Measurements from ENCODE around the gene DOP1B. TPM values are rescaled to one million over a fixed set of nuclear protein-coding genes. Genes with fewer than 3 reads are reported as not detected.

The DOP1B gene
- total RNA-seq, 1 experiment from 2014 or later: 8.7 TPM

DNA sequence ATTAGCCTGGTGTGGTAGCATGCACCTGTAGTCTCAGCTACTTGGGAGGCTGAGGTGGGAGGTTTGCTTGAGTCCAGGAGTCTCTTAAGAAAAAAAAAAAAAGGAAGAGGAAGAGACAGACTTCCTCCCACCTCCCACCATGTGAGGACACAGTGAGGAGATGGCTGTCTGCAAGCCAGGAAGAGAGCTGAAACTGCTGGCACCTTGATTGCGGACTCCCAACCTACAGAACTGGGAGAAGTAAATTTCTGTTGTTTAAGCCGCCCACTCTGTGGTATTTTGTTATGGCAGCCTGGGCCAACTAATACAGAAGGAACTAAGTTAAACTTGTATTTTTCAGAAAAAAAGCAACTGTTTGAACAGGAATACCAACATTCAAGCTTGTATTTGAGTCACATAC, 21.7 kb downstream of the DOP1B start:
- Mint-ChIP-seq H3K27ac (no peak overlapping the region; a peak in 1 of 7 replicates), H3K36me3 (ENCODE audit: insufficient read depth in 1 of 3, low read depth in 3 of 3) (peaks cover 0 to 5% (median 4%) of the 10 kb centered on the region in 3 experiments; a peak in 1 of 7 replicates), H3K4me3 (no peak overlapping the region), H3K4me1 (no peaks in the 10 kb centered on the region), H3K27me3 (ENCODE audit: low read depth) (no peaks in the 10 kb centered on the region), H3K9me3 (no peaks in the 10 kb centered on the region; a peak in 1 of 5 replicates)
- Histone ChIP-seq H3T11ph (ENCODE audit: low read length) (no peak overlapping the region), H2BK5ac (ENCODE audit: insufficient read length, low read length) (no peak overlapping the region), H3K9ac (ENCODE audit: extremely low read depth, insufficient read length, low read length) (no peak overlapping the region), H3K9me3 (ENCODE audit: control insufficient read depth, low read depth, low read length) (no peaks in the 10 kb centered on the region), H4K8ac (replicated peaks; ENCODE audit: insufficient read length, low read depth, low read length) (no peak overlapping the region), H2BK15ac (ENCODE audit: low read depth, low read length) (no peak overlapping the region), H2AK5ac (ENCODE audit: insufficient read length, low read length) (no peak overlapping the region), H4K20me1 (ENCODE audit: control insufficient read depth, insufficient read depth, insufficient read length) (no peaks in the 10 kb centered on the region), H4K5ac (ENCODE audit: insufficient read length, low read depth, low read length) (no peak overlapping the region), H3K79me2 (ENCODE audit: insufficient read depth, low read length) (no peaks in the 10 kb centered on the region), H3K14ac (ENCODE audit: insufficient read depth, low read length) (no peak overlapping the region), H2AFZ (ENCODE audit: low read length) (no peak overlapping the region), H3K27me3 (ENCODE audit: insufficient read depth, low read length) (no peaks in the 10 kb centered on the region), H3K4ac (ENCODE audit: low read depth, low read length) (no peak overlapping the region), H3K23me2 (ENCODE audit: insufficient read length, low read depth, low read length, poor library complexity, severe bottlenecking) (peaks cover 2% of the 10 kb centered on the region), H3K18ac (ENCODE audit: insufficient read length, low read depth, low read length) (no peak overlapping the region), H3K79me1 (ENCODE audit: insufficient read depth, low read depth, low read length, poor library complexity, severe bottlenecking) (no peaks in the 10 kb centered on the region), H3K23ac (ENCODE audit: insufficient read length, low read depth, low read length) (no peak overlapping the region), H2BK12ac (ENCODE audit: insufficient read length, low read depth, low read length) (no peak overlapping the region), H3K56ac (ENCODE audit: insufficient read length, low read depth, low read length) (no peak overlapping the region), H2BK20ac (ENCODE audit: low read depth, low read length, poor library complexity, severe bottlenecking) (no peak overlapping the region), H3K4me1 (ENCODE audit: insufficient read depth, low read length) (no peaks in the 10 kb centered on the region), H4K91ac (ENCODE audit: insufficient read length, low read depth, low read length) (no peak overlapping the region), H2BK120ac (ENCODE audit: low read depth, low read length, poor library complexity, severe bottlenecking) (no peak overlapping the region), H3K27ac (ENCODE audit: insufficient read length, low read depth, low read length) (no peak overlapping the region), H3K4me2 (ENCODE audit: insufficient read depth, insufficient read length, low read length) (no peak overlapping the region)
- TF ChIP-seq, protein P1, sequence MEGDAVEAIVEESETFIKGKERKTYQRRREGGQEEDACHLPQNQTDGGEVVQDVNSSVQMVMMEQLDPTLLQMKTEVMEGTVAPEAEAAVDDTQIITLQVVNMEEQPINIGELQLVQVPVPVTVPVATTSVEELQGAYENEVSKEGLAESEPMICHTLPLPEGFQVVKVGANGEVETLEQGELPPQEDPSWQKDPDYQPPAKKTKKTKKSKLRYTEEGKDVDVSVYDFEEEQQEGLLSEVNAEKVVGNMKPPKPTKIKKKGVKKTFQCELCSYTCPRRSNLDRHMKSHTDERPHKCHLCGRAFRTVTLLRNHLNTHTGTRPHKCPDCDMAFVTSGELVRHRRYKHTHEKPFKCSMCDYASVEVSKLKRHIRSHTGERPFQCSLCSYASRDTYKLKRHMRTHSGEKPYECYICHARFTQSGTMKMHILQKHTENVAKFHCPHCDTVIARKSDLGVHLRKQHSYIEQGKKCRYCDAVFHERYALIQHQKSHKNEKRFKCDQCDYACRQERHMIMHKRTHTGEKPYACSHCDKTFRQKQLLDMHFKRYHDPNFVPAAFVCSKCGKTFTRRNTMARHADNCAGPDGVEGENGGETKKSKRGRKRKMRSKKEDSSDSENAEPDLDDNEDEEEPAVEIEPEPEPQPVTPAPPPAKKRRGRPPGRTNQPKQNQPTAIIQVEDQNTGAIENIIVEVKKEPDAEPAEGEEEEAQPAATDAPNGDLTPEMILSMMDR (conservative IDR thresholded peaks at IDR 0.05): no peak
- no CpG with 5 or more reads among the region's 2 CpGs for WGBS (ENCODE audit: extremely low coverage, insufficient read length, low lambda C conversion rate)
- DNase-seq: no peak
